Central memory CD4-positive, alpha-beta T cell (primary cell): ENCODE results near the gene YRDC.
A peak's percentile ranks its signal among the peaks of the same experiment; 100 is the strongest.
"Not testable (repeated sequence)": the region's sequence is repeated elsewhere in the genome, so short reads cannot be mapped to it uniquely, and the experiment has no call there.

Experiments used
- DNase-seq: peaks from one replicate; pipeline ENCODE4 v3.0.0; 2022

The YRDC gene

GRCh38 chr1:37821481-37821880, 13.5 kb upstream of the YRDC start:
- no peak for DNase-seq

- DNase-seq: no peak
Observed at GRCh38 chr1:37817481-37817880, 9.5 kb upstream of the YRDC start.

- DNase-seq: no peak
Observed at GRCh38 chr1:37814252-37814651, 6.2 kb upstream of the YRDC start.

- DNase-seq: no peak
Observed at GRCh38 chr1:37813529-37814145, 5.6 kb upstream of the YRDC start.

- peak; percentile 61 for DNase-seq
Observed at GRCh38 chr1:37811027-37811655, 3.1 kb upstream of the YRDC start.

- no peak for DNase-seq
Observed at GRCh38 chr1:37809942-37810341, 1.9 kb upstream of the YRDC start.

GRCh38 chr1:37808369-37809319, 636 bp upstream of the YRDC start:
- DNase-seq: no peak

GRCh38 chr1:37807220-37807554, 821 bp downstream of the YRDC start:
- DNase-seq: no peak

GRCh38 chr1:37802439-37802838, 5.6 kb downstream of the YRDC start:
- no peak for DNase-seq

- no peak for DNase-seq
Observed at GRCh38 chr1:37797750-37798345, 10.2 kb downstream of the YRDC start.

- DNase-seq: peak; percentile 26
Observed at GRCh38 chr1:37795340-37796125, 12.5 kb downstream of the YRDC start.

GRCh38 chr1:37794372-37795339, 13.4 kb downstream of the YRDC start:
- no peak for DNase-seq

- DNase-seq: peak; percentile 12
Observed at GRCh38 chr1:37793773-37794371, 14.1 kb downstream of the YRDC start, which contains the start of gene MANEAL. Gene MANEAL (plus strand): TSS chr1:37793847. CDS start chr1:37794183, 336 bp downstream.

GRCh38 chr1:37792943-37793686, 14.9 kb downstream of the YRDC start:
- no peak for DNase-seq

- no peak for DNase-seq
Observed at GRCh38 chr1:37782491-37782890, 25.5 kb downstream of the YRDC start.

GRCh38 chr1:37778654-37779053, 29.4 kb downstream of the YRDC start:
- DNase-seq: no peak

GRCh38 chr1:37776946-37777516, 31.0 kb downstream of the YRDC start:
- no peak for DNase-seq

GRCh38 chr1:37771440-37771839, 36.6 kb downstream of the YRDC start:
- DNase-seq: not testable (repeated sequence)

- DNase-seq: no peak
Observed at GRCh38 chr1:37767488-37767887, 40.5 kb downstream of the YRDC start.
